ENCODE results near the gene EPDR1.
"Not testable (repeated sequence)": the region's sequence is repeated elsewhere in the genome, so short reads cannot be mapped to it uniquely, and the experiment has no call there.

EPDR1 gene

DNA sequence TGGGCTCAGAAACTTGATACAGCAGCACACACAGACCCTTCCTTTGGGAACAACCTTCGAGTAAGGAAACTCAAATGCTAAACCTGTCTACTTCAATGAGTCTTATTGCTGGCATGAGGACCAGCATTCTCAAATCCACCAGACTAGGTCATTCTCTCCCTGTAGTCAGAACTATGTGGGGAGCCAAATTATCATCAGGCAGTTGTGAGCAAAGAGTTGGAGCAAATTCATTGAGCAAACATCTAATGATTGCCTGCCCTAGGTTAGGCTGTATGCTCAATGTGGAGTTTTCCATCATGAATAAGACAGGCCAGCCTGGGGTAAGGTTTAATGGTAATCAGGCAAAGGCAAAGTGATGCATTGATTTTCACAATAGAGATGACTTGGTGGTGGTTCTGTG lies 3.6 kb downstream of the EPDR1 start:
- no peak for DNase-seq
- in situ Hi-C loops (cut with HindIII; ENCODE audit: low pct_ligation_motif_present, low pct_unique_long_range_greater_than_20kb, low sequenced_read_pairs), result loop anchor here (25.0 kb wide), 1 partner anchor 263 kb away; the partner anchor contains the start of gene STARD3NL

- in situ Hi-C loops (cut with HindIII; ENCODE audit: low pct_ligation_motif_present, low pct_unique_long_range_greater_than_20kb, low sequenced_read_pairs), result loop anchor here (25.0 kb wide), 1 partner anchor 263 kb away; the partner anchor contains the start of gene STARD3NL
- DNase-seq, result no peak
Measured at GRCh38 chr7:37924491-37925041, 4.1 kb downstream of the EPDR1 start.

DNA sequence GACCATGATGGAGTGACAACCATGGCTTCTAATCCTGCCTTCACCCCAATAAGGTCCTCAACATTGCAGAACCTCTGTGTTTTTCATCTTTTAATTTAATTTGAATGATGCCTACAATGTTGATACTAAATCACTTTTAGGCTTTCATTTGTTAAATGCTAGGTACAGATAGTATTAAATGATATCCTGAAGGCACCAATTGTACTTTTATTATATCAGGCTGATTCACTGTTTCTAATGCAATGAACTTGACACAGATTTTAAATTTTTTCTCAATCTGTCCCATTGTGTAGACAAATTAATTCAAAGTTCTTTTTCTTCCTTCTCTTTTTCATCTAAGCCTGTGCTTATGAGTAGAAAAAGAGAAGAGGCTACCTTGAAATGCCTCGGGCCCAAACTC lies 5.2 kb downstream of the EPDR1 start:
- in situ Hi-C loops (cut with HindIII; ENCODE audit: low pct_ligation_motif_present, low pct_unique_long_range_greater_than_20kb, low sequenced_read_pairs), result no loop called here
- DNase-seq, result no peak

DNA sequence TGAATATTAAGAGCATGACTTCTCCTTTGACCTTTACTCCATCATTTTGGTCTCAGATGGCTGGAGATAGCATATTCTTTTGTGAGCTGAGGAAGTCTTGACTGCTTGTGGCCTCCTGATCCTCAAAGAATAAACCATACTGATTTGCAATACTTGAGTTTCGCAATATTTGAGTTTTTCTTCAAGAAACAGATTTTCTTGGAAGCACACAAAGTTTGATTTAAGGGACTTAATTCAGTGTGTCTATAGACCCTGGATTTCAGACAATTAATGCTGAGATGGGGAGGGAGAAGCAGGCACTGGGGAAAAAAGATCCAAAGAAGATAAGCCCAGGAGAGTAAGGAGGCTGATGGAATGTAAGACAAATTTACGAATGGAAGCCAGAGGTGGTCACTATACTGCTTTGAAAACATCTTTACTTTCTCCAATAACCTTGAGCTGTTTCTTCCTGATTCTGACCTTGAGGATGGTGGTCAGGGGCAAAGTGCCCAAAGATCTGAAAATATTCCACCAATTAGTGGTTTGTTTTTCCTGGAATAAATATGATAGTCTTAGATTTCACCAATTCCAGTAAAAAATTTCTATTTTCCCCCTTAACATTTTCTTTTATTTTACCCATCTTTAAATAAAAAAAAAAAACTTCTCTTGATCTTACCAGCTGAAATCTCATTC lies 7.5 kb downstream of the EPDR1 start:
- in situ Hi-C loops (cut with HindIII; ENCODE audit: low pct_ligation_motif_present, low pct_unique_long_range_greater_than_20kb, low sequenced_read_pairs), result no loop called here
- no peak for DNase-seq

- no peak for DNase-seq
- in situ Hi-C loops (cut with HindIII; ENCODE audit: low pct_ligation_motif_present, low pct_unique_long_range_greater_than_20kb, low sequenced_read_pairs), result no loop called here
Measured at GRCh38 chr7:37928878-37929277, 8.4 kb downstream of the EPDR1 start.

GRCh38 chr7:37930226-37930948 lies 9.9 kb downstream of the EPDR1 start:
- DNase-seq, result no peak
- in situ Hi-C loops (cut with HindIII; ENCODE audit: low pct_ligation_motif_present, low pct_unique_long_range_greater_than_20kb, low sequenced_read_pairs), result no loop called here

DNA sequence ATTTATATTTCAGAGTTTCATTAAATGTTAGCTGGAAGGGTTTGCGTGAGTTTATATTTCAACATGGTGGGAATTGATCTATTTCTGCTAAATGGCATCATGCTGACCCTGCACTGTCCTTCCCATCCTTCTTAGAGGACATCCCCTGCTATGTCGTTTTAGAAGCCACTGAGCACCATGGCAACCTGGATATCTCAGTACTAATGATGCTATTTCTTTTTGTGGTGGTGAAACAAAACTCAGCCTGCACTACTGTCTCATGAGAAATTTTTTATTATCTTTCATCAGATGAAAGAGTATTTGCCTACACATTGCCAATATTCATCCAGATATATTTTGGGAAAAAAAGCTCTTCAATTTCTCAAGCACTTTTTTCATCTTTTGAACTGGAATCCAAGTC lies 12.1 kb downstream of the EPDR1 start:
- in situ Hi-C loops (cut with HindIII; ENCODE audit: low pct_ligation_motif_present, low pct_unique_long_range_greater_than_20kb, low sequenced_read_pairs), result no loop called here
- no peak for DNase-seq

- DNase-seq, result no peak
- in situ Hi-C loops (cut with HindIII; ENCODE audit: low pct_ligation_motif_present, low pct_unique_long_range_greater_than_20kb, low sequenced_read_pairs), result no loop called here
Measured at GRCh38 chr7:37933018-37933566, 12.7 kb downstream of the EPDR1 start.

GRCh38 chr7:37942934-37943610 lies 22.6 kb downstream of the EPDR1 start:
- in situ Hi-C loops (cut with HindIII; ENCODE audit: low pct_ligation_motif_present, low pct_unique_long_range_greater_than_20kb, low sequenced_read_pairs), result no loop called here
- no peak for DNase-seq

- in situ Hi-C loops (cut with HindIII; ENCODE audit: low pct_ligation_motif_present, low pct_unique_long_range_greater_than_20kb, low sequenced_read_pairs), result no loop called here
- no peak for DNase-seq
Measured at GRCh38 chr7:37943905-37944736, 23.7 kb downstream of the EPDR1 start.

- DNase-seq, result no peak
- in situ Hi-C loops (cut with HindIII; ENCODE audit: low pct_ligation_motif_present, low pct_unique_long_range_greater_than_20kb, low sequenced_read_pairs), result no loop called here
Measured at GRCh38 chr7:37944737-37945054, 24.3 kb downstream of the EPDR1 start.

GRCh38 chr7:37945336-37945735 lies 24.9 kb downstream of the EPDR1 start:
- in situ Hi-C loops (cut with HindIII; ENCODE audit: low pct_ligation_motif_present, low pct_unique_long_range_greater_than_20kb, low sequenced_read_pairs), result no loop called here
- DNase-seq, result no peak

GRCh38 chr7:37947138-37947940 lies 26.9 kb downstream of the EPDR1 start:
- DNase-seq, result no peak
- in situ Hi-C loops (cut with HindIII; ENCODE audit: low pct_ligation_motif_present, low pct_unique_long_range_greater_than_20kb, low sequenced_read_pairs), result no loop called here

- no peak for DNase-seq
- in situ Hi-C loops (cut with HindIII; ENCODE audit: low pct_ligation_motif_present, low pct_unique_long_range_greater_than_20kb, low sequenced_read_pairs), result no loop called here
Measured at GRCh38 chr7:37947941-37948210, 27.4 kb downstream of the EPDR1 start.

DNA sequence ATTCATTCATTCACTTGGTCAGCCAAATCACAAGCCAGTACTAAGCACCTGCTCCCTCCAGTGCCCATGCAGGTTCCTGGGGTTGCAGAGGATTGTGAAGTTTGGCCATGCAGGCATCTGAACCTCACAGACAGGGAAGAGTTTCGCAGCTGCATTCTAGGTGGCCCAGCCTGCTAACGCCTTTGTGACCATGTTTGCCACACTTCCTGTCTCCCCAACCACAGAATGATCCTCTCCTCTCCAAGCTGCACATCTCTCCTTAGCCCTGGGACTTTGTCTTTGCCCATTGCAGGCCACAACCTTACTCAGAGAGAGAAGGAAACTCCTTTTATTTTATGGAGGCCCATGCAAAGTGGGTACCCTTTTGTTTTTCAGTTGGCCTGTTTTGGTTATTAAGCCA lies 31.8 kb downstream of the EPDR1 start:
- DNase-seq, result no peak
- in situ Hi-C loops (cut with HindIII; ENCODE audit: low pct_ligation_motif_present, low pct_unique_long_range_greater_than_20kb, low sequenced_read_pairs), result no loop called here

- in situ Hi-C loops (cut with HindIII; ENCODE audit: low pct_ligation_motif_present, low pct_unique_long_range_greater_than_20kb, low sequenced_read_pairs); DNase-seq: not testable (repeated sequence)
Measured at GRCh38 chr7:37954217-37954616, 33.8 kb downstream of the EPDR1 start.

DNA sequence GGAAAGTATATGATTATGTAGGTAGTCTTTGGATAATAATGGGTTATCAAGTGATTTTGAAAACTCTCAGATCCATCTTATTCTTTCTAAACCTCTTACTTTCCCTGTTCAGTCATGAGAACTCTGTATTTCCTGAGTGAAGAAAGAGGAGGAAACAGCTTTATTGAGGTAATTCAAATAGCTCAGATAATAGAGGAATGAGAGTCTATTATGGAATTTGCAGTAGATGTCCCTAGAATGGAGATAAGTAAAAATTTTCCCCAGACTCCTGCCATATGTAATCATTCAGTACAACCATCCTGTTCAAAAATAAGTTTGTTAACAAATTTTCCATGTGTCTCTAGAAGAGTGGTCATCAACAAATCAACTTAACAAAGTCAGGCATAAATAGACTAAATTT lies 36.4 kb downstream of the EPDR1 start:
- in situ Hi-C loops (cut with HindIII; ENCODE audit: low pct_ligation_motif_present, low pct_unique_long_range_greater_than_20kb, low sequenced_read_pairs), result no loop called here
- no peak for DNase-seq

Data from ACHN (cell line).